GM12892 (cell line): ENCODE results near the gene BCL11A.
A peak's percentile ranks its signal among the peaks of the same experiment; 100 is the strongest.

Source experiments
- DNase-seq: peaks from one replicate; pipeline ENCODE4 v3.0.0; 2011; ENCODE audit not compliant: insufficient read length
- FAIRE-seq: peaks from 2 replicates; lab custom pipeline; 2011; peaks lifted over from hg19 to GRCh38; lab: Jason Lieb, UNC
- POLR2A ChIP-seq: IDR thresholded peaks from 2 replicates; pipeline ENCODE4 v1.6.1; 2011; ENCODE audit warnings: low read depth, low read length, control low read depth
- POLR2AphosphoS5 ChIP-seq: IDR thresholded peaks from 2 replicates; pipeline ENCODE4 v1.6.1; 2011; ENCODE audit warnings: low read depth, low read length, control low read depth
- TAF1 ChIP-seq: IDR thresholded peaks from 2 replicates; pipeline ENCODE4 v1.6.1; 2011; ENCODE audit warnings: low read depth, mild to moderate bottlenecking, control low read depth, low read length, borderline replicate concordance

Gene BCL11A

GRCh38 chr2:60497500-60497899, 56.0 kb downstream of the BCL11A start:
- TF ChIP-seq POLR2A = no peak
- TF ChIP-seq TAF1 = no peak
- no peak for TF ChIP-seq POLR2AphosphoS5
- no peak for DNase-seq
- FAIRE-seq = no peak

- DNase-seq = no peak
- no peak for TF ChIP-seq TAF1
- no peak for TF ChIP-seq POLR2A
- no peak for TF ChIP-seq POLR2AphosphoS5
- no peak for FAIRE-seq
These were observed 56.5 kb downstream of the BCL11A start for GRCh38 chr2:60496956-60497355.

DNA sequence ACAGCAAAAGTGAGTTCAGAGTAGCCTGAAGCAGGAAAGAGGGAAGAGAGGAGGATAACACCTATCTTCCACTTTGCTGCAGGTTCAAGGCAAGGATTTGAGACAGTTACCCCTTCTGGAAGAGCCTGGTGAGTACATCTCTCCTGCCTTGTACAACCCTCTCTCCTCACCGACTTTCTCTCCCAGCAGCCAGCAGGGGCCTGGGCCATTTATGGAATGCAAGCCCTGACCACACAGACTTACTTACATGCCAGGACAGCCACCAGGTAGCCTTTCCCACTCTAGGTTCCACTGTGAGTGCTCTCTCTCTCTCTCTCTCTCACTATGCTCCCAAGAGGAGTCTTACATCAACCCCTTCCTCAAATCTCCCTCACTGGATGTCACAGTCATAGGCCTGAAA, 57.0 kb downstream of the BCL11A start:
- TF ChIP-seq TAF1 = no peak
- no peak for FAIRE-seq

DNA sequence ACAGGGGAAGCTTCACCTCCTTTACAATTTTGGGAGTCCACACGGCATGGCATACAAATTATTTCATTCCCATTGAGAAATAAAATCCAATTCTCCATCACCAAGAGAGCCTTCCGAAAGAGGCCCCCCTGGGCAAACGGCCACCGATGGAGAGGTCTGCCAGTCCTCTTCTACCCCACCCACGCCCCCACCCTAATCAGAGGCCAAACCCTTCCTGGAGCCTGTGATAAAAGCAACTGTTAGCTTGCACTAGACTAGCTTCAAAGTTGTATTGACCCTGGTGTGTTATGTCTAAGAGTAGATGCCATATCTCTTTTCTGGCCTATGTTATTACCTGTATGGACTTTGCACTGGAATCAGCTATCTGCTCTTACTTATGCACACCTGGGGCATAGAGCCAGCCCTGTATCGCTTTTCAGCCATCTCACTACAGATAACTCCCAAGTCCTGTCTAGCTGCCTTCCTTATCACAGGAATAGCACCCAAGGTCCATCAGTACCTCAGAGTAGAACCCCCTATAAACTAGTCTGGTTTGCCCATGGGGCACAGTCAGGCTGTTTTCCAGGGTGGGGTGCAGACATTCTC, 58.3 kb downstream of the BCL11A start:
- DNase-seq (no peak), FAIRE-seq (no peak)
- no peak for TF ChIP-seq POLR2AphosphoS5

More for the DNA sequence above, 57.0 kb downstream of the BCL11A start:
- DNase-seq = no peak

DNA sequence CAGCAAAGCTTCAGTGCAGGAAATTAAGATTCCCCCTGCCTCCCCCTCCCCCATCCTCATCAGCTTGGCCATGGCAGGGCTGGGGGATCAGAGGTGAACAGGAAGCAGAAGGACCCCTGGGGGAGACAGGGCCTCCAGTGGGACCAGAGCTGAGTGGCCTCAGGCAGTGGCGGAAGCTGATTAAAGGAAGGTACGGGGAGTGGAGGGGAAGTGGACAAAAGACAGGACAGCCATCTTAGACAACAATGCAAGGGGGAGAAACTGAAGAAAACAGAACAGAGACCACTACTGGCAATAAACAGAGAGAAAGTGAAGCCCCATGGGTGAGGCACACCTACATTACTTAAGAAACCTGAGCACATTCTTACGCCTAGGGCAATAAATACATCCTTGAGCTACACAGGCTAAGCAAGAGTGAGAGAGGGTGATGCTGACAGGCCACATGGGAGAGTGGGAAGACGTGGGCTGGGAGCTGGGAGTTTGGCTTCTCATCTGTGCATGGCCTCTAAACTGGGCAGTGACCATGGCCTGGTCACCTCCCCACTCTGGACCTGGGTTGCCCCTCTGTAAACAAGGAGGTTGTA, 59.6 kb downstream of the BCL11A start:
- TF ChIP-seq POLR2AphosphoS5 = no peak
- TF ChIP-seq POLR2A = no peak
- no peak for TF ChIP-seq TAF1
- FAIRE-seq (no peak), DNase-seq (no peak)

DNA sequence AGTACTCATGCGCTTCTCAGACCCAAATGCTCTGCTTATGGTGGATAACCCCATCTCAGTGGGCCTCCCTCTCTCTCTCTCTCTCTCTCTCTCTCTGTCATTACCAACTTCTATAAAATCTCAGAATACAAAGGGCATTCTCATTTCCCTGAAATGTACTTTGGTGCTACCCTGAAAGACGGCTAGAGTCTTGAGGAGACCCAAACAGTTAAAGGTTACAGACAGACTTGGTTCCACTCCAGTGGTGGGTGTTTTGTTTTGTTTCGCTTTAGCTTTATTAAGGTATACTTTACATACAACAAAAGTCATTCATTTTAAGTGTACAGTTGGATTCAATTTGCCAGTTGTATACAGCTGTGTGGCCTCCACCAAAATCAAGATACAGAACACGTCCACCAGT, 60.9 kb downstream of the BCL11A start:
- FAIRE-seq = peak; percentile 74
- TF ChIP-seq POLR2AphosphoS5 (no peak), POLR2A (no peak), TAF1 (no peak)
- DNase-seq = no peak

GRCh38 chr2:60490848-60491247, 62.6 kb downstream of the BCL11A start:
- FAIRE-seq = no peak
- TF ChIP-seq POLR2A (no peak), POLR2AphosphoS5 (no peak), TAF1 (no peak)
- DNase-seq = no peak

DNA sequence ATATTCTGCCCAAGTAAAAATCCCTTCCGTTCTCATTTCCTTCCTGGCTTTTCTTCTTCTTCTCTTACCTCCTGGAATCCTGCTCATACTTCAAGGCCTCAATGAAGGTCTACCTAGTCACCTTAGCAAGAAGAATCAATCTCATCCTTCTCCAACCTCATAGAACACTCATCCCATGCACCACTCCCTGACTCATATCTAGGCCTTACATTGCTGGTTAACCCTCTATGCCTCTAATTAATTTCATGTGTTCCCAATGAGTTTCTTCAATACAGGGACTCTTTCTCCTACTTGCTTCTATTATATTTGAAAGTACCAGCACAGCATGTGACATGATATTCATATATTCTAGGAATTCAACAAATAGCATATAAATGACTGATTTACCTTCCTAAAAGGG, 63.0 kb downstream of the BCL11A start:
- DNase-seq (no peak), FAIRE-seq (no peak)
- no peak for TF ChIP-seq POLR2A
- TF ChIP-seq TAF1 = no peak
- TF ChIP-seq POLR2AphosphoS5 = no peak

DNA sequence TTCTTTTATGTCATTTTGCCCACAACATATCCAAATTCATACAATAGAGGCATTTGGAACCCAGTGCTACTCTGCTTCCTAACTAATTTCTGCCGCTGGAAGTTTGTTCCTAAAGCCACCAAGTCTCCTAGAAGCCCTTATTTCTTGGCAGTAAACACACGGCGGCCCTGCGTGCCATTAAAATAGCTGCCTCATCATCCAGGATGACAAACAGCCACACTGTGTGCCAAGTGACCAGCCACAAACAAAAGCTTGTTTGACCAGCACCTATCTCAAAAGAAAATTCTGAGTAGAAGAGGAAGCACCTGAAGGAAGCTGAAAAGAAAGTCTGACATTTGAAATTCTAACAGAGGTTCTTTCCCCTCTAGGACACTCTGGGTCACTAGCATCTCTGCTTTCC, 64.2 kb downstream of the BCL11A start:
- no peak for FAIRE-seq
- DNase-seq = no peak
- TF ChIP-seq TAF1 (no peak), POLR2A (no peak), POLR2AphosphoS5 (no peak)

- FAIRE-seq = peak; percentile 91
These were observed 65.2 kb downstream of the BCL11A start for GRCh38 chr2:60488291-60488690.

DNA sequence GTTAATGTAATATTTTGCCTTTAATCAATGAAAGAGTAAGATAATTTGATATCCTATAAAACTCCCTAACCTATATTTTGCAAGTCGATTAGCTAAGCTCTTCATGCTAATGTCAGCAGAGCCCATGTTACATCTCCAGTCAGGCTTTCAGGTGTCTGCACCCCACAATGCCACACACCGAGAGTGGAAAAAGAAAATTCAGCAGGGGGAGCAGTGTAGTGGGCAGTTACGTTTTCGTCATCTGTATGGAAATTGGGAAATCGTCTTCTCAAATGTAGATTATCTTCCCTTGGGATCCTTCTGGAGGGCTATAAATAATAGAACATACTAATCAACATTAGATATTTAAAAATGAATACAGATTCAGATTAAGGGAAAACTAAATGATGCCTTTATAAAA, 66.3 kb downstream of the BCL11A start:
- TF ChIP-seq TAF1 (no peak), POLR2AphosphoS5 (no peak), POLR2A (no peak)
- DNase-seq = no peak
- no peak for FAIRE-seq

More at GRCh38 chr2:60488291-60488690, 65.2 kb downstream of the BCL11A start:
- no peak for TF ChIP-seq TAF1
- no peak for DNase-seq

GRCh38 chr2:60486551-60486950, 66.9 kb downstream of the BCL11A start:
- no peak for FAIRE-seq
- TF ChIP-seq POLR2A (no peak), TAF1 (no peak), POLR2AphosphoS5 (no peak)

GRCh38 chr2:60486067-60486466, 67.4 kb downstream of the BCL11A start:
- DNase-seq = no peak
- TF ChIP-seq POLR2AphosphoS5 (no peak), POLR2A (no peak), TAF1 (no peak)
- no peak for FAIRE-seq

More at GRCh38 chr2:60486551-60486950, 66.9 kb downstream of the BCL11A start:
- DNase-seq = no peak
